Liver (tissue), 9 donors: Measurements from ENCODE around the gene DLL4. TPM values are rescaled to one million over a fixed set of nuclear protein-coding genes. Genes with fewer than 3 reads are reported as not detected.

Source experiments
- DNase-seq: peaks from one replicate; pipeline ENCODE4 v3.0.0-alpha.2; 2017; ENCODE audit warnings: low spot score
- H3K27ac ChIP-seq, 2 donors: one replicate each; pipeline ENCODE4 v1.7.0; 2013; ENCODE audit warnings: inconsistent platforms in 2 of 2, low read length in 2 of 2, control low read depth in 1 of 2, low read depth in 1 of 2, mild to moderate bottlenecking in 1 of 2
- H3K27me3 ChIP-seq, 4 donors: one replicate each; pipeline versions ENCODE4 v1.6.1 to v1.7.0; 2013; ENCODE audit warnings: low read length in 3 of 4, inconsistent platforms in 1 of 4, mild to moderate bottlenecking in 1 of 4, moderate library complexity in 1 of 4; ENCODE audit not compliant: control insufficient read depth in 4 of 4, insufficient read depth in 4 of 4
- H3K36me3 ChIP-seq, 4 donors: one replicate each; pipeline versions ENCODE4 v1.6.1 to v1.7.0; 2013; ENCODE audit warnings: low read length in 3 of 4, mild to moderate bottlenecking in 3 of 4, low read depth in 1 of 4, moderate library complexity in 1 of 4; ENCODE audit not compliant: control insufficient read depth in 4 of 4, insufficient read depth in 3 of 4
- H3K4me1 ChIP-seq, 4 donors: one replicate each; pipeline versions ENCODE4 v1.6.1 to v1.7.0; 2013; ENCODE audit warnings: low read length in 3 of 4, mild to moderate bottlenecking in 3 of 4, moderate library complexity in 1 of 4; ENCODE audit not compliant: control insufficient read depth in 4 of 4, insufficient read depth in 4 of 4
- H3K4me3 ChIP-seq, 3 donors: one replicate each; pipeline versions ENCODE4 v1.6.1 to v1.7.0; 2013; ENCODE audit warnings: low read length in 3 of 3, control low read depth in 1 of 3, low read depth in 1 of 3, mild to moderate bottlenecking in 1 of 3
- H3K9ac ChIP-seq, 2 donors: one replicate each; pipeline ENCODE4 v1.7.0; 2013; ENCODE audit warnings: low read length in 2 of 2, mild to moderate bottlenecking in 2 of 2, moderate library complexity in 2 of 2, control low read depth in 1 of 2, low read depth in 1 of 2
- H3K9me3 ChIP-seq, 4 donors: one replicate each; pipeline versions ENCODE4 v1.6.1 to v1.7.0; 2013; ENCODE audit warnings: low read length in 3 of 4; ENCODE audit not compliant: control insufficient read depth in 4 of 4
- FOXA1 ChIP-seq: IDR thresholded peaks from 2 replicates; pipeline ENCODE4 v1.6.1; 2016; ENCODE audit warnings: antibody characterized with exemption
- GABPA ChIP-seq, 2 donors: IDR thresholded peaks in 1 of 2; conservative IDR thresholded peaks in 1 of 2; 2 replicates each; pipeline ENCODE4 v1.6.1; 2016; ENCODE audit warnings: antibody characterized with exemption in 2 of 2, mild to moderate bottlenecking in 1 of 2, moderate library complexity in 1 of 2
- HNF4A ChIP-seq, 2 donors: conservative IDR thresholded peaks; 2 replicates each; pipeline ENCODE4 v1.6.1; 2016; ENCODE audit warnings: antibody characterized with exemption in 2 of 2, mild to moderate bottlenecking in 2 of 2
- HNF4G ChIP-seq: IDR thresholded peaks from 2 replicates; pipeline ENCODE4 v1.6.1; 2016; ENCODE audit warnings: antibody characterized with exemption
- JUND ChIP-seq, 2 donors: IDR thresholded peaks; 2 replicates each; pipeline ENCODE4 v1.6.1; 2016; ENCODE audit warnings: antibody characterized with exemption in 2 of 2
- NR2F2 ChIP-seq: IDR thresholded peaks from 2 replicates; pipeline ENCODE4 v1.6.1; 2016; ENCODE audit warnings: antibody characterized with exemption
- RAD21 ChIP-seq, 2 donors: IDR thresholded peaks; 2 replicates each; pipeline ENCODE4 v1.6.1; 2016; ENCODE audit warnings: antibody characterized with exemption in 2 of 2, mild to moderate bottlenecking in 2 of 2
- REST ChIP-seq: IDR thresholded peaks from 2 replicates; pipeline ENCODE4 v1.6.1; 2016; ENCODE audit warnings: antibody characterized with exemption, mild to moderate bottlenecking
- RXRA ChIP-seq, 2 donors: IDR thresholded peaks; 2 replicates each; pipeline ENCODE4 v1.6.1; 2017 to 2018; ENCODE audit warnings: antibody characterized with exemption in 2 of 2, mild to moderate bottlenecking in 1 of 2
- SP1 ChIP-seq: IDR thresholded peaks from 2 replicates; pipeline ENCODE4 v1.6.1; 2018; ENCODE audit warnings: antibody characterized with exemption, mild to moderate bottlenecking
- TAF1 ChIP-seq: conservative IDR thresholded peaks from 2 replicates; pipeline ENCODE4 v1.6.1; 2016; ENCODE audit warnings: antibody characterized with exemption, mild to moderate bottlenecking
- YY1 ChIP-seq: IDR thresholded peaks from 2 replicates; pipeline ENCODE4 v1.6.1; 2016; ENCODE audit warnings: antibody characterized with exemption, mild to moderate bottlenecking
- ZBTB33 ChIP-seq: IDR thresholded peaks from 2 replicates; pipeline ENCODE4 v1.6.1; 2016; ENCODE audit warnings: antibody characterized with exemption
- WGBS: extraction: QIAGEN DNeasy Blood & Tissue Kit; methylation state at CpG from one replicate; pipeline ENCODE4 v1.1.7; 2013; 5-methylcytosine and 5-hydroxymethylcytosine counted together
- polyA plus RNA-seq, 2 donors: library from polyadenylated mRNA; stranded (reverse) in 1 of 2; unstranded in 1 of 2; fragments of 200-250 nt in 1 of 2; fragments of >200 nt in 1 of 2; fragmentation: Nextera tagmentation in 1 of 2; extraction: Ambion mirVana in 1 of 2; gene quantifications; one replicate each; pipeline versions ENCODE4 v1.2.1 to v1.2.3, GENCODE V29; 2013 to 2015
- total RNA-seq, 2 donors: library from RNA; depleted of rRNA; stranded (reverse); fragments of >200 nt; gene quantifications; one replicate each; pipeline ENCODE4 v1.2.3, GENCODE V29; 2014
- TF ChIP-seq, protein P1 (sequence below): IDR thresholded peaks from 2 replicates; pipeline ENCODE4 v1.6.1; 2016; ENCODE audit warnings: antibody characterized with exemption
- TF ChIP-seq, protein P2 (sequence below): fragments of 150-350 bp; IDR thresholded peaks from 2 replicates; pipeline ENCODE4 v1.5.1; 2017; ENCODE audit warnings: improper control_type of control experiment, low read depth, low read length; ENCODE audit not compliant: missing input control
- TF ChIP-seq, protein P3 (sequence below): IDR thresholded peaks from 2 replicates; pipeline ENCODE4 v1.6.1; 2016; ENCODE audit warnings: antibody characterized with exemption
- donor health status: healthy.
- donor health status: healthy.
- donor health status: healthy.
- donor health status: healthy.
- donor health status: healthy.

DLL4 gene
- total and polyA plus RNA-seq, 4 donors, result 2.1 to 3.8 (median 3.0) TPM

- no peak overlapping the region for H3K4me3 ChIP-seq
- no peaks in the 10 kb centered on the region for H3K9me3 ChIP-seq
- peak overlapping the region in 1 of 2 donors; percentile 8 for H3K9ac ChIP-seq
- peaks cover 18 to 54% (median 41%) of the 10 kb centered on the region in 4 donors for H3K4me1 ChIP-seq
- no peaks in the 10 kb centered on the region for H3K27me3 ChIP-seq
- DNase-seq, result no peak
- WGBS, result 61% methylated on average over 15 of the region's 15 CpGs
- H3K27ac ChIP-seq, result peak overlapping the region; percentile 48 to 53
- no peaks in the 10 kb centered on the region for H3K36me3 ChIP-seq
- TF ChIP-seq, protein P1, sequence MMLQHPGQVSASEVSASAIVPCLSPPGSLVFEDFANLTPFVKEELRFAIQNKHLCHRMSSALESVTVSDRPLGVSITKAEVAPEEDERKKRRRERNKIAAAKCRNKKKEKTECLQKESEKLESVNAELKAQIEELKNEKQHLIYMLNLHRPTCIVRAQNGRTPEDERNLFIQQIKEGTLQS, result no peak
- TF ChIP-seq YY1 (no peak), ZBTB33 (no peak), SP1 (peak; percentile 96), HNF4G (peak; percentile 89), HNF4A (conservative IDR thresholded peaks at IDR 0.05) (peak; percentile 93 to 98), RAD21 (IDR thresholded peaks at IDR 0.05) (peak in 1 of 2 donors; percentile 44), JUND (IDR thresholded peaks at IDR 0.05) (peak in 1 of 2 donors; percentile 38), GABPA (IDR thresholded peaks at IDR 0.05 in 1 of 2, conservative IDR thresholded peaks at IDR 0.05 in 1 of 2) (peak in 1 of 2 donors; percentile 12), FOXA1 (no peak), TAF1 (no peak), NR2F2 (no peak), REST (no peak), RXRA (IDR thresholded peaks at IDR 0.05) (peak; percentile 62 to 70)
- TF ChIP-seq, protein P2, sequence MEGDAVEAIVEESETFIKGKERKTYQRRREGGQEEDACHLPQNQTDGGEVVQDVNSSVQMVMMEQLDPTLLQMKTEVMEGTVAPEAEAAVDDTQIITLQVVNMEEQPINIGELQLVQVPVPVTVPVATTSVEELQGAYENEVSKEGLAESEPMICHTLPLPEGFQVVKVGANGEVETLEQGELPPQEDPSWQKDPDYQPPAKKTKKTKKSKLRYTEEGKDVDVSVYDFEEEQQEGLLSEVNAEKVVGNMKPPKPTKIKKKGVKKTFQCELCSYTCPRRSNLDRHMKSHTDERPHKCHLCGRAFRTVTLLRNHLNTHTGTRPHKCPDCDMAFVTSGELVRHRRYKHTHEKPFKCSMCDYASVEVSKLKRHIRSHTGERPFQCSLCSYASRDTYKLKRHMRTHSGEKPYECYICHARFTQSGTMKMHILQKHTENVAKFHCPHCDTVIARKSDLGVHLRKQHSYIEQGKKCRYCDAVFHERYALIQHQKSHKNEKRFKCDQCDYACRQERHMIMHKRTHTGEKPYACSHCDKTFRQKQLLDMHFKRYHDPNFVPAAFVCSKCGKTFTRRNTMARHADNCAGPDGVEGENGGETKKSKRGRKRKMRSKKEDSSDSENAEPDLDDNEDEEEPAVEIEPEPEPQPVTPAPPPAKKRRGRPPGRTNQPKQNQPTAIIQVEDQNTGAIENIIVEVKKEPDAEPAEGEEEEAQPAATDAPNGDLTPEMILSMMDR, result no peak
- TF ChIP-seq, protein P3, sequence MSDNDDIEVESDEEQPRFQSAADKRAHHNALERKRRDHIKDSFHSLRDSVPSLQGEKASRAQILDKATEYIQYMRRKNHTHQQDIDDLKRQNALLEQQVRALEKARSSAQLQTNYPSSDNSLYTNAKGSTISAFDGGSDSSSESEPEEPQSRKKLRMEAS, result peak; percentile 55
Observed at GRCh38 chr15:40936709-40937666, 7.8 kb downstream of the DLL4 start.
